SU-DHL-6 (cell line): ENCODE data around the gene DGKA.
A peak's percentile ranks its signal among the peaks of the same experiment; 100 is the strongest.

Experiments used
- H2AFZ ChIP-seq: fragments of 200-600 bp; sonication (generic); 2 replicates; pipeline ENCODE4 v1.6.1; 2014; ENCODE audit warnings: low read depth, mild to moderate bottlenecking, moderate library complexity, mixed read lengths, antibody characterized with exemption, low read length; ENCODE audit not compliant: severe bottlenecking
- H3F3A ChIP-seq: fragments of 200-600 bp; shearing (Covaris generic); 2 replicates; pipeline ENCODE4 v1.6.0; 2016; ENCODE audit warnings: antibody characterized with exemption, mild to moderate bottlenecking; ENCODE audit not compliant: insufficient read depth
- H3K27ac ChIP-seq: fragments of 200-600 bp; sonication (generic); 2 replicates; pipeline ENCODE4 v1.5.1; 2016; ENCODE audit warnings: low read depth, mild to moderate bottlenecking, low read length, moderate library complexity, mixed read lengths
- H3K27me3 ChIP-seq: fragments of 200-600 bp; sonication (generic), shearing (Covaris generic); 2 replicates; pipeline ENCODE4 v1.6.0; 2014; ENCODE audit warnings: mild to moderate bottlenecking, low read length
- H3K36me3 ChIP-seq: fragments of 200-600 bp; sonication (generic); 2 replicates; pipeline ENCODE4 v1.6.1; 2014; ENCODE audit warnings: mild to moderate bottlenecking, low read length, mixed read lengths
- H3K4me2 ChIP-seq: fragments of 300-600, 200-600 bp; shearing (Covaris generic), sonication (generic); 2 replicates; pipeline ENCODE4 v1.6.0; 2014; ENCODE audit warnings: low read length, low read depth, mild to moderate bottlenecking; ENCODE audit not compliant: poor library complexity, severe bottlenecking
- H3K4me3 ChIP-seq: fragments of 200-600 bp; sonication (generic); 2 replicates; pipeline ENCODE4 v1.5.1; 2014; ENCODE audit warnings: antibody characterized with exemption, low read length, mild to moderate bottlenecking, mixed read lengths; ENCODE audit not compliant: insufficient read depth, poor library complexity, severe bottlenecking
- H3K79me2 ChIP-seq: fragments of 200-600 bp; sonication (generic); 2 replicates; pipeline ENCODE4 v1.6.1; 2014; ENCODE audit warnings: mild to moderate bottlenecking, low read length, moderate library complexity; ENCODE audit not compliant: insufficient read depth
- H3K9ac ChIP-seq: fragments of 200-600 bp; sonication (generic); 2 replicates; pipeline ENCODE4 v1.7.0; 2014; ENCODE audit warnings: mild to moderate bottlenecking, low read length
- H3K9me2 ChIP-seq: fragments of 200-600 bp; sonication (generic); replicated peaks from 2 replicates; pipeline ENCODE4 v1.6.1; 2014; ENCODE audit warnings: low read length; ENCODE audit not compliant: insufficient read depth
- H3K9me3 ChIP-seq: fragments of 200-600 bp; sonication (generic); 2 replicates; pipeline ENCODE4 v1.6.1; 2014; ENCODE audit warnings: low read length, mixed read lengths; ENCODE audit not compliant: insufficient read depth
- H4K20me1 ChIP-seq: fragments of 200-600 bp; sonication (generic); 2 replicates; pipeline ENCODE4 v1.6.1; 2014; ENCODE audit warnings: low read depth, mild to moderate bottlenecking, antibody characterized with exemption, low read length, moderate library complexity, mixed read lengths
- CTCF ChIP-seq: fragments of 200-600 bp; sonication (generic); IDR thresholded peaks from one replicate; pipeline ENCODE4 v1.5.1; 2017; ENCODE audit warnings: antibody characterized with exemption, mild to moderate bottlenecking, low read length, moderate library complexity; ENCODE audit not compliant: insufficient read depth, poor library complexity, severe bottlenecking
- EZH2phosphoT487 ChIP-seq: fragments of 200-600 bp; sonication (generic), shearing (Covaris generic); conservative IDR thresholded peaks from 2 replicates; pipeline ENCODE4 v1.6.1; 2018; ENCODE audit warnings: mild to moderate bottlenecking, antibody characterized with exemption, low read length, moderate library complexity, mixed read lengths

DGKA gene

GRCh38 chr12:55993230-55993853 is 62.4 kb downstream of the DGKA start:
- H3F3A ChIP-seq = peaks cover 9% of the 10 kb centered on the region; the same call in 1 of the 2 replicates
- no peak overlapping the region for H3K4me2 ChIP-seq
- H2AFZ ChIP-seq = no peak overlapping the region
- no peaks in the 10 kb centered on the region for H3K79me2 ChIP-seq
- H3K9me2 ChIP-seq = no peaks in the 10 kb centered on the region
- H3K4me3 ChIP-seq = no peak overlapping the region
- H3K27ac ChIP-seq = no peak overlapping the region
- H3K9me3 ChIP-seq = no peaks in the 10 kb centered on the region
- no peak overlapping the region for H3K9ac ChIP-seq
- TF ChIP-seq CTCF (no peak), EZH2phosphoT487 (no peak)
- 0 out of 2 replicates have a peak, but pooled peaks cover 3% of the 10 kb centered on the region for H3K36me3 ChIP-seq
- no peaks in the 10 kb centered on the region for H4K20me1 ChIP-seq
- no peaks in the 10 kb centered on the region for H3K27me3 ChIP-seq

GRCh38 chr12:55995366-55995765 is 64.4 kb downstream of the DGKA start:
- H3K79me2 ChIP-seq = no peaks in the 10 kb centered on the region
- H3K9me2 ChIP-seq = no peaks in the 10 kb centered on the region
- H4K20me1 ChIP-seq = no peaks in the 10 kb centered on the region
- H3F3A ChIP-seq = peaks cover 9% of the 10 kb centered on the region; the same call in 1 of the 2 replicates
- 0 out of 2 replicates have a peak, but pooled peaks cover 3% of the 10 kb centered on the region for H3K36me3 ChIP-seq
- H3K27me3 ChIP-seq = no peaks in the 10 kb centered on the region
- H2AFZ ChIP-seq = no peak overlapping the region
- no peak overlapping the region for H3K9ac ChIP-seq
- no peak overlapping the region for H3K4me3 ChIP-seq
- H3K27ac ChIP-seq = no peak overlapping the region
- no peaks in the 10 kb centered on the region for H3K9me3 ChIP-seq
- no peak for TF ChIP-seq EZH2phosphoT487
- no peak for TF ChIP-seq CTCF
- H3K4me2 ChIP-seq = no peak overlapping the region

- H3F3A ChIP-seq = peaks cover 9% of the 10 kb centered on the region; the same call in 1 of the 2 replicates
- no peak overlapping the region for H2AFZ ChIP-seq
- H3K9me3 ChIP-seq = no peaks in the 10 kb centered on the region
- no peaks in the 10 kb centered on the region for H4K20me1 ChIP-seq
- no peak overlapping the region for H3K27ac ChIP-seq
- TF ChIP-seq CTCF (peak; percentile 94), EZH2phosphoT487 (no peak)
- 0 out of 2 replicates have a peak, but pooled peaks cover 3% of the 10 kb centered on the region for H3K36me3 ChIP-seq
- H3K4me3 ChIP-seq = no peak overlapping the region
- H3K9ac ChIP-seq = no peak overlapping the region
- no peaks in the 10 kb centered on the region for H3K27me3 ChIP-seq
- no peaks in the 10 kb centered on the region for H3K79me2 ChIP-seq
- no peaks in the 10 kb centered on the region for H3K9me2 ChIP-seq
- H3K4me2 ChIP-seq = no peak overlapping the region
Measured at GRCh38 chr12:55996201-55996714, 65.3 kb downstream of the DGKA start.
